ENCODE data around the gene LUM. TPM values are rescaled to one million over a fixed set of nuclear protein-coding genes. Genes with fewer than 3 reads are reported as not detected.
A peak's percentile ranks its signal among the peaks of the same experiment; 100 is the strongest.
"Not testable (repeated sequence)": the region's sequence is repeated elsewhere in the genome, so short reads cannot be mapped to it uniquely, and the experiment has no call there.

The LUM gene
- polyA plus RNA-seq, 2 of the 4 experiments (the other 2 are of a cell fraction), result 1.2 to 1.9 TPM

DNA sequence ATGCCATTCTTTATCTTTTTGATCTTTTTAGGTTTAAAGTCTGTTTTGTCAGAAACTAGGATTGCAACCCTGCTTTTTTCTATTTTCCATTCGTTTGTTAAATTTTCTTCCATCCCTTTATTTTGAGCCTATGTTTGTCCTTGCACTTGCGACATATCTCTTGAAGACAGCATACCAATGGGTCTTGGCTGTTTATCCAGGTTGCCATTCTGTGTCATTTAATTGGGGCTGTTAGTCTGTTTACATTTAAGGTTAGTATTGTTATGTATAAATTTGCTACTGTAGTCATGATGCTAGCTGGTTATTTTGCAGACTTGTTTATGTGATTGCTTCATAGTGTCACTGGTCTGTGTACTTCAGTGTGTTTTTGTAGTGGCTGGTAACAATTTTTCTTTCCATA lies 21.3 kb downstream of the LUM start:
- POLR2A ChIA-PET; H3K27ac ChIP-seq; H3K9me3 ChIP-seq; H3K4me2 ChIP-seq; H3K4me1 ChIP-seq; FAIRE-seq; DNase-seq (ENCODE audit: low read depth in 1 of 2, low spot score in 1 of 2); ATAC-seq; H3K4me3 ChIP-seq: not testable (repeated sequence)
- CTCF ChIA-PET, result interaction anchor here (0.6 kb wide), 1 partner anchor 65 kb away, joined by 3 read pairs; no protein-coding TSS in a partner anchor
- WGBS (ENCODE audit: missing lambda C conversion rate), result 50% methylated on average over 2 of the region's 2 CpGs

DNA sequence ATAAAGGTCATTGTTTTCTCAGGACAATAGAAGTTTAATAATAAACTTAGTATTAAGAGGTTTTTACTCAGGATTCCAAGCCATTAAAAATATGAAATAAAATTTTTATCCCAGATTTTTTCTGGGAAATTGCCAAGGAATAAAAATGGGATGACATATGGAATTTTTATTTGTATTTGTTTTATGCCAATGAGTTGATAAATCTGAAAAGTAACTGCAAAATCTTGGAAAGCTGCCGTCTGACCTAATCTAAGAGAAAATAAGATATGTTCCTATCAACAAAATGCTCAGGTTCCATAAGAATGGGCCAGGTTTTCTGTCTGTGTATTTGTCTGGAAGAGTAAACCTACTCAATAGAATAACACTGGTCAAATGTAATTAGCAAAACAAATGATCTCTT lies 31.3 kb downstream of the LUM start:
- POLR2A ChIA-PET, result no interaction called here
- DNase-seq (ENCODE audit: low read depth in 1 of 2, low spot score in 1 of 2), result no peak
- TF ChIP-seq CHD2 (IDR thresholded peaks at IDR 0.05; ENCODE audit: low read length, partially characterized antibody) (no peak), NR3C1 (IDR thresholded peaks at IDR 0.05) (no peak), ZSCAN20 (CRISPR knock-in tag; IDR thresholded peaks at IDR 0.05) (no peak), RFX5 (IDR thresholded peaks at IDR 0.05) (no peak), CHD4 (IDR thresholded peaks at IDR 0.05; ENCODE audit: borderline replicate concordance) (no peak), EHF (CRISPR knock-in tag; IDR thresholded peaks at IDR 0.05) (no peak), POLR2AphosphoS2 (conservative IDR thresholded peaks at IDR 0.05; ENCODE audit: low read length) (no peak), ZC3H11A (IDR thresholded peaks at IDR 0.05) (no peak)
- TF ChIP-seq, protein P1, sequence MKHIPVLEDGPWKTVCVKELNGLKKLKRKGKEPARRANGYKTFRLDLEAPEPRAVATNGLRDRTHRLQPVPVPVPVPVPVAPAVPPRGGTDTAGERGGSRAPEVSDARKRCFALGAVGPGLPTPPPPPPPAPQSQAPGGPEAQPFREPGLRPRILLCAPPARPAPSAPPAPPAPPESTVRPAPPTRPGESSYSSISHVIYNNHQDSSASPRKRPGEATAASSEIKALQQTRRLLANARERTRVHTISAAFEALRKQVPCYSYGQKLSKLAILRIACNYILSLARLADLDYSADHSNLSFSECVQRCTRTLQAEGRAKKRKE (CRISPR knock-in tag; IDR thresholded peaks at IDR 0.05; ENCODE audit: low read depth), result no peak
- TF ChIP-seq, protein P2, sequence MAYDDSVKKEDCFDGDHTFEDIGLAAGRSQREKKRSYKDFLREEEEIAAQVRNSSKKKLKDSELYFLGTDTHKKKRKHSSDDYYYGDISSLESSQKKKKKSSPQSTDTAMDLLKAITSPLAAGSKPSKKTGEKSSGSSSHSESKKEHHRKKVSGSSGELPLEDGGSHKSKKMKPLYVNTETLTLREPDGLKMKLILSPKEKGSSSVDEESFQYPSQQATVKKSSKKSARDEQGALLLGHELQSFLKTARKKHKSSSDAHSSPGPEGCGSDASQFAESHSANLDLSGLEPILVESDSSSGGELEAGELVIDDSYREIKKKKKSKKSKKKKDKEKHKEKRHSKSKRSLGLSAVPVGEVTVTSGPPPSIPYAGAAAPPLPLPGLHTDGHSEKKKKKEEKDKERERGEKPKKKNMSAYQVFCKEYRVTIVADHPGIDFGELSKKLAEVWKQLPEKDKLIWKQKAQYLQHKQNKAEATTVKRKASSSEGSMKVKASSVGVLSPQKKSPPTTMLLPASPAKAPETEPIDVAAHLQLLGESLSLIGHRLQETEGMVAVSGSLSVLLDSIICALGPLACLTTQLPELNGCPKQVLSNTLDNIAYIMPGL (CRISPR knock-in tag; IDR thresholded peaks at IDR 0.05; ENCODE audit: borderline replicate concordance), result no peak
- CTCF ChIA-PET, result no interaction called here
- Histone ChIP-seq H3K27ac (no peak overlapping the region), H3K9me3 (no peaks in the 10 kb centered on the region), H3K4me2 (no peak overlapping the region), H3K4me3 (no peak overlapping the region), H3K4me1 (no peaks in the 10 kb centered on the region)
- ATAC-seq, result no peak
- WGBS (ENCODE audit: missing lambda C conversion rate), result 58% methylated on average over 1 of the region's 1 CpG
- FAIRE-seq, result no peak

DNA sequence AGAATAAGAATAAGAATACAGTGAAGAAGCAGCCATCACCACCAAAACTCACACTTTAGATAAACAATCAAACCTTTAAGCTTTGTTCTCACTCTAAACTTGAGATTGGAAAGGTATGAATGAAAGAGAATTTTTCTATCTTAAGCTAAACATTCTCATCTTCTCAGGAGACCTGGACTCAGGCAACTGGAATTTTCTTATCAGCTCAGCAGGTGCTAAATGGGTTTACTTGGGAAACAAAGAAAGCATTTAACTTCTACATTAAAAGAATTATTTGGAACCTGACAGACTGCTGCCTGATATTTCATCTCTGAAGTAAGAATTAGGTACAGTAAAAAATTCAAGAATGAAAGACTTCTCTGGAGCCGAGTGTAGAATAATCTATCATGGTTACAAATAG lies 32.8 kb downstream of the LUM start:
- no peak overlapping the region for H3K27ac ChIP-seq
- CTCF ChIA-PET, result no interaction called here

DNA sequence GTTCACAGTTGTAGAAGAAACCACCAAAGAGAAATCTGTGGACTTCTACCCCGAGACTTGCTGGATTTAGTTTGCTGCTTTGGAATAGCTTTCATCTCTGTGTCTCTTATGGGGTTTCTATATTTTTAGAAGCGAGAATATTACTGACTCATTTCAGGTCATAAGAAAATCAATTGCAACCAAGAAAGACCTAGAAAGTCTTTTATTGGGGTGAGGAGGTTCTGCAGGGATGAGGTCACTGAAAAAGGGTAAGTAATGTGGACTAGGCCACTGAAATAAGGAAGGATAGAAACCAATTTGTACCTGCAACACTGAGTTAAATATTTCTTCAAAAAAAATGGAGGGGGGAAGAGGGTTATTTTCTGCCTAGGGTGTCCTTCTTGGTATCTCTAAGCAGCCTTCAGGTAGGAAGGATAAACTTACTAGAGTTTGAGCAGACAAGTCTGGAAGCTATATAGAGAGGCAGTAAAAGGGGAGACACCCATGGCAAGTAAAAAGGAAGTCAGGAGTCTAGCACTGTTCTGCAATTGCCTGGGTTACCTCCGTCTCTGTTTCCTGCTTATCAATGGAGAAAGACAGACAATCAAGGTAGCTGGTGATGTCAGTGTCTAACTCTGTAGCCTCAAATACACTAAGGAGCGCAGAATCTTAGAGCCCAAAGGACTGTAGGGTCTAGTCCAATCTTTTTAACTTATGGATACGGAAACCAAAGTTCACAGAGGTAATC lies 33.9 kb downstream of the LUM start:
- CTCF ChIA-PET, result no interaction called here
- ATAC-seq (no peak), FAIRE-seq (no peak)

More for the DNA sequence above, 32.8 kb downstream of the LUM start:
- POLR2A ChIA-PET, result no interaction called here
- no peak overlapping the region for H3K4me2 ChIP-seq
- no peaks in the 10 kb centered on the region for H3K4me1 ChIP-seq
- TF ChIP-seq, protein P3, sequence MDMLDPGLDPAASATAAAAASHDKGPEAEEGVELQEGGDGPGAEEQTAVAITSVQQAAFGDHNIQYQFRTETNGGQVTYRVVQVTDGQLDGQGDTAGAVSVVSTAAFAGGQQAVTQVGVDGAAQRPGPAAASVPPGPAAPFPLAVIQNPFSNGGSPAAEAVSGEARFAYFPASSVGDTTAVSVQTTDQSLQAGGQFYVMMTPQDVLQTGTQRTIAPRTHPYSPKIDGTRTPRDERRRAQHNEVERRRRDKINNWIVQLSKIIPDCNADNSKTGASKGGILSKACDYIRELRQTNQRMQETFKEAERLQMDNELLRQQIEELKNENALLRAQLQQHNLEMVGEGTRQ (IDR thresholded peaks at IDR 0.05), result no peak
- DNase-seq (ENCODE audit: low read depth in 1 of 2, low spot score in 1 of 2) (no peak), ATAC-seq (no peak), FAIRE-seq (peak; percentile 23)
- 16% methylated on average over 1 of the region's 1 CpG for WGBS (ENCODE audit: missing lambda C conversion rate)
- H3K4me3 ChIP-seq, result no peak overlapping the region
- no peaks in the 10 kb centered on the region for H3K9me3 ChIP-seq

More for the DNA sequence above, 33.9 kb downstream of the LUM start:
- H3K4me2 ChIP-seq, result no peak overlapping the region
- no peaks in the 10 kb centered on the region for H3K4me1 ChIP-seq
- no peak overlapping the region for H3K27ac ChIP-seq
- no peak overlapping the region for H3K4me3 ChIP-seq
- H3K9me3 ChIP-seq, result no peaks in the 10 kb centered on the region
- 47% methylated on average over 5 of the region's 5 CpGs for WGBS (ENCODE audit: missing lambda C conversion rate)
- DNase-seq (ENCODE audit: low read depth in 1 of 2, low spot score in 1 of 2), result no peak
- POLR2A ChIA-PET, result no interaction called here
- TF ChIP-seq, protein P4, sequence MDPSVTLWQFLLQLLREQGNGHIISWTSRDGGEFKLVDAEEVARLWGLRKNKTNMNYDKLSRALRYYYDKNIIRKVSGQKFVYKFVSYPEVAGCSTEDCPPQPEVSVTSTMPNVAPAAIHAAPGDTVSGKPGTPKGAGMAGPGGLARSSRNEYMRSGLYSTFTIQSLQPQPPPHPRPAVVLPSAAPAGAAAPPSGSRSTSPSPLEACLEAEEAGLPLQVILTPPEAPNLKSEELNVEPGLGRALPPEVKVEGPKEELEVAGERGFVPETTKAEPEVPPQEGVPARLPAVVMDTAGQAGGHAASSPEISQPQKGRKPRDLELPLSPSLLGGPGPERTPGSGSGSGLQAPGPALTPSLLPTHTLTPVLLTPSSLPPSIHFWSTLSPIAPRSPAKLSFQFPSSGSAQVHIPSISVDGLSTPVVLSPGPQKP (IDR thresholded peaks at IDR 0.05; ENCODE audit: low read depth, low read length), result no peak
- TF ChIP-seq ZC3H11A (IDR thresholded peaks at IDR 0.05), result no peak
- TF ChIP-seq NFE2L2 (conservative IDR thresholded peaks at IDR 0.05; ENCODE audit: low read length), result no peak
- TF ChIP-seq KDM1A (IDR thresholded peaks at IDR 0.05; ENCODE audit: low read depth), result no peak
- TF ChIP-seq, protein P5, sequence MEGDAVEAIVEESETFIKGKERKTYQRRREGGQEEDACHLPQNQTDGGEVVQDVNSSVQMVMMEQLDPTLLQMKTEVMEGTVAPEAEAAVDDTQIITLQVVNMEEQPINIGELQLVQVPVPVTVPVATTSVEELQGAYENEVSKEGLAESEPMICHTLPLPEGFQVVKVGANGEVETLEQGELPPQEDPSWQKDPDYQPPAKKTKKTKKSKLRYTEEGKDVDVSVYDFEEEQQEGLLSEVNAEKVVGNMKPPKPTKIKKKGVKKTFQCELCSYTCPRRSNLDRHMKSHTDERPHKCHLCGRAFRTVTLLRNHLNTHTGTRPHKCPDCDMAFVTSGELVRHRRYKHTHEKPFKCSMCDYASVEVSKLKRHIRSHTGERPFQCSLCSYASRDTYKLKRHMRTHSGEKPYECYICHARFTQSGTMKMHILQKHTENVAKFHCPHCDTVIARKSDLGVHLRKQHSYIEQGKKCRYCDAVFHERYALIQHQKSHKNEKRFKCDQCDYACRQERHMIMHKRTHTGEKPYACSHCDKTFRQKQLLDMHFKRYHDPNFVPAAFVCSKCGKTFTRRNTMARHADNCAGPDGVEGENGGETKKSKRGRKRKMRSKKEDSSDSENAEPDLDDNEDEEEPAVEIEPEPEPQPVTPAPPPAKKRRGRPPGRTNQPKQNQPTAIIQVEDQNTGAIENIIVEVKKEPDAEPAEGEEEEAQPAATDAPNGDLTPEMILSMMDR (IDR thresholded peaks at IDR 0.05), result no peak
- TF ChIP-seq, protein P3 (IDR thresholded peaks at IDR 0.05), result no peak
